ENCODE data around the gene ARHGEF11. TPM values are rescaled to one million over a fixed set of nuclear protein-coding genes. Genes with fewer than 3 reads are reported as not detected.

Gene ARHGEF11
- total and polyA plus RNA-seq, 4 donors: 5.8 to 23.7 (median 9.8) TPM

GRCh38 chr1:156911577-156912298 lies 133.8 kb downstream of the ARHGEF11 start:
- Histone ChIP-seq H3K27me3 (ENCODE audit: control insufficient read depth in 4 of 4, insufficient read depth in 4 of 4, low read length in 3 of 4) (no peaks in the 10 kb centered on the region), H3K4me1 (ENCODE audit: control insufficient read depth in 4 of 4, insufficient read depth in 4 of 4, low read length in 3 of 4) (peaks cover 0 to 16% (median 1%) of the 10 kb centered on the region in 4 donors), H3K27ac (ENCODE audit: low read depth in 1 of 2, low read length in 2 of 2) (no peak overlapping the region), H3K4me3 (ENCODE audit: low read depth in 1 of 3, low read length in 3 of 3) (no peak overlapping the region), H3K36me3 (ENCODE audit: control insufficient read depth in 4 of 4, insufficient read depth in 3 of 4, low read depth in 1 of 4, low read length in 3 of 4) (peaks cover 0 to 2% (median 0%) of the 10 kb centered on the region in 4 donors), H3K9me3 (ENCODE audit: control insufficient read depth in 4 of 4, low read length in 3 of 4) (no peaks in the 10 kb centered on the region), H3K9ac (ENCODE audit: low read depth in 1 of 2, low read length in 2 of 2) (no peak overlapping the region)
- DNase-seq (ENCODE audit: low spot score): no peak
- WGBS: 76% methylated on average over 6 of the region's 6 CpGs
- TF ChIP-seq EGR1 (IDR thresholded peaks at IDR 0.05; ENCODE audit: low read depth in 2 of 2): no peak
- TF ChIP-seq RAD21 (IDR thresholded peaks at IDR 0.05): no peak
- no peak for TF ChIP-seq YY1 (IDR thresholded peaks at IDR 0.05)
- no peak for TF ChIP-seq HNF4G (IDR thresholded peaks at IDR 0.05)
- no peak for TF ChIP-seq FOXA2 (IDR thresholded peaks at IDR 0.05)
- TF ChIP-seq RXRA (IDR thresholded peaks at IDR 0.05): no peak
- TF ChIP-seq NR2F2 (IDR thresholded peaks at IDR 0.05): no peak
- TF ChIP-seq, protein P1, sequence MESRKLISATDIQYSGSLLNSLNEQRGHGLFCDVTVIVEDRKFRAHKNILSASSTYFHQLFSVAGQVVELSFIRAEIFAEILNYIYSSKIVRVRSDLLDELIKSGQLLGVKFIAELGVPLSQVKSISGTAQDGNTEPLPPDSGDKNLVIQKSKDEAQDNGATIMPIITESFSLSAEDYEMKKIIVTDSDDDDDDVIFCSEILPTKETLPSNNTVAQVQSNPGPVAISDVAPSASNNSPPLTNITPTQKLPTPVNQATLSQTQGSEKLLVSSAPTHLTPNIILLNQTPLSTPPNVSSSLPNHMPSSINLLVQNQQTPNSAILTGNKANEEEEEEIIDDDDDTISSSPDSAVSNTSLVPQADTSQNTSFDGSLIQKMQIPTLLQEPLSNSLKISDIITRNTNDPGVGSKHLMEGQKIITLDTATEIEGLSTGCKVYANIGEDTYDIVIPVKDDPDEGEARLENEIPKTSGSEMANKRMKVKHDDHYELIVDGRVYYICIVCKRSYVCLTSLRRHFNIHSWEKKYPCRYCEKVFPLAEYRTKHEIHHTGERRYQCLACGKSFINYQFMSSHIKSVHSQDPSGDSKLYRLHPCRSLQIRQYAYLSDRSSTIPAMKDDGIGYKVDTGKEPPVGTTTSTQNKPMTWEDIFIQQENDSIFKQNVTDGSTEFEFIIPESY (IDR thresholded peaks at IDR 0.05): no peak
- TF ChIP-seq CTCF (IDR thresholded peaks at IDR 0.05; ENCODE audit: low read depth, low read length, missing input control): no peak
- no peak for TF ChIP-seq FOXA1 (IDR thresholded peaks at IDR 0.05)
- TF ChIP-seq HNF4A (conservative IDR thresholded peaks at IDR 0.05): no peak
- TF ChIP-seq MAX (IDR thresholded peaks at IDR 0.05): no peak
- no peak for TF ChIP-seq JUND (IDR thresholded peaks at IDR 0.05)
- TF ChIP-seq, protein P2, sequence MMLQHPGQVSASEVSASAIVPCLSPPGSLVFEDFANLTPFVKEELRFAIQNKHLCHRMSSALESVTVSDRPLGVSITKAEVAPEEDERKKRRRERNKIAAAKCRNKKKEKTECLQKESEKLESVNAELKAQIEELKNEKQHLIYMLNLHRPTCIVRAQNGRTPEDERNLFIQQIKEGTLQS (IDR thresholded peaks at IDR 0.05): no peak
- TF ChIP-seq, protein P3, sequence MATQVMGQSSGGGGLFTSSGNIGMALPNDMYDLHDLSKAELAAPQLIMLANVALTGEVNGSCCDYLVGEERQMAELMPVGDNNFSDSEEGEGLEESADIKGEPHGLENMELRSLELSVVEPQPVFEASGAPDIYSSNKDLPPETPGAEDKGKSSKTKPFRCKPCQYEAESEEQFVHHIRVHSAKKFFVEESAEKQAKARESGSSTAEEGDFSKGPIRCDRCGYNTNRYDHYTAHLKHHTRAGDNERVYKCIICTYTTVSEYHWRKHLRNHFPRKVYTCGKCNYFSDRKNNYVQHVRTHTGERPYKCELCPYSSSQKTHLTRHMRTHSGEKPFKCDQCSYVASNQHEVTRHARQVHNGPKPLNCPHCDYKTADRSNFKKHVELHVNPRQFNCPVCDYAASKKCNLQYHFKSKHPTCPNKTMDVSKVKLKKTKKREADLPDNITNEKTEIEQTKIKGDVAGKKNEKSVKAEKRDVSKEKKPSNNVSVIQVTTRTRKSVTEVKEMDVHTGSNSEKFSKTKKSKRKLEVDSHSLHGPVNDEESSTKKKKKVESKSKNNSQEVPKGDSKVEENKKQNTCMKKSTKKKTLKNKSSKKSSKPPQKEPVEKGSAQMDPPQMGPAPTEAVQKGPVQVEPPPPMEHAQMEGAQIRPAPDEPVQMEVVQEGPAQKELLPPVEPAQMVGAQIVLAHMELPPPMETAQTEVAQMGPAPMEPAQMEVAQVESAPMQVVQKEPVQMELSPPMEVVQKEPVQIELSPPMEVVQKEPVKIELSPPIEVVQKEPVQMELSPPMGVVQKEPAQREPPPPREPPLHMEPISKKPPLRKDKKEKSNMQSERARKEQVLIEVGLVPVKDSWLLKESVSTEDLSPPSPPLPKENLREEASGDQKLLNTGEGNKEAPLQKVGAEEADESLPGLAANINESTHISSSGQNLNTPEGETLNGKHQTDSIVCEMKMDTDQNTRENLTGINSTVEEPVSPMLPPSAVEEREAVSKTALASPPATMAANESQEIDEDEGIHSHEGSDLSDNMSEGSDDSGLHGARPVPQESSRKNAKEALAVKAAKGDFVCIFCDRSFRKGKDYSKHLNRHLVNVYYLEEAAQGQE (IDR thresholded peaks at IDR 0.05): no peak
- no peak for TF ChIP-seq TAF1 (conservative IDR thresholded peaks at IDR 0.05)
- no peak for TF ChIP-seq SP1 (IDR thresholded peaks at IDR 0.05)
- no peak for TF ChIP-seq GABPA (IDR thresholded peaks at IDR 0.05 in 1 of 2, conservative IDR thresholded peaks at IDR 0.05 in 1 of 2)
